ENCODE results near the gene SLC12A7. TPM values are rescaled to one million over a fixed set of nuclear protein-coding genes. Genes with fewer than 3 reads are reported as not detected.

The SLC12A7 gene
- total RNA-seq, 1 donor from 2014 or later: 127 TPM

DNA sequence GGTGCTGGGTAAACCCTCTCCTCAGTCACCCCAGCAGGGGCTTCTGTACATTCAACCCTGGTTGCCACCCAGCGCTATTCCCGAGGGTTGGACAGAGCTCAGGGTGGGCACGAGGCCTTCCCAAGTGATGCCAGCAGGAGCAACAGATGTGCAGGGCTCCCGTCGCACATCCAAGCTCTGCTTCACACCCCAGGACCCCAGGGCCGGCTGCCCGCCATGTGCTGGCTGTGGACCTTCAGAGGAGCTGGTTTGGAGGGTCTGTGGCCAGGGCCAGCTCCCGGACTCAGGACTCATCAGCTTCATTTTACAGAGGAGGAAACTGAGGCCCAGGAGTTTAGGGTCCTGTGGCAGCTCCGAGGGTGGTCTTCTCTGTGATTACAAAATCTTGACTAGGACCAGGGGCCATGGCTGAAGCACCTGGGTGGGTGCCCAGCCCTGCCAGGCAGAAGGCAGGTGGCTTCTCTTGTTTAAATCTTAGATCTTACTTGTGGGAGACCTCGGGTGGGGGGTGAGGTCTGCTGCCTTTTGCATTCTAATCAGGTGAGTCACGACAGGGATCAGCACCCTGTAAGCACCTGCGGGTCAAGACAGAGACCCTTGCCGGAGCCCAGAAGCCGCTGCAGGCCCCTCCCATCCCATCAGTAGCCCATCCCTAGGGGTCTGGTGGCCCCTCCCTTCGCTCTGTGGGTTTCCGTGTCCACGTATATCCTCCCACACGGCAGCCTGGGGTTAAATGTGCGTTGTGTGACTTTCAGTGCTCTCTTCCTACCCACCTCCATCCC lies 2.1 kb upstream of the SLC12A7 start:
- intact Hi-C loops (cut with DNase I): no loop called here
- DNase-seq (ENCODE audit: low spot score): no peak

DNA sequence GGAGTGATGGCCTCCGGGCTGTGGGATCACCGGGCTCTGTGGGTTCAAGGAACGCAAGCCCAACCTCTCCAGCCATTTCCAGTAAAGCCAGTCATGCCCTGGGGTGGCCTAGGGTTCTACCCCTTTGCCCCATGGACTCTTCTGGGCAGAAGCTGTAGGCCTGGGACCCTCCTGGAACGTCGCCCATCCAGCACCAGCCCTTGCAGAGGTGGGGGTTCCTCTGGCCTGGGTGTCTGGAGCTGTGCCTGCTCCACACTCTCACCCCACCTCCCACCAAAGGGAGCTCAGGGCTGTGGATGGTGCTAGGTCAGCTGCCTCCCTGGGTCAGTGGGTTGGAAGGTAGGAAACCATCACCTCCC lies 1.4 kb upstream of the SLC12A7 start:
- intact Hi-C loops (cut with DNase I): no loop called here

DNA sequence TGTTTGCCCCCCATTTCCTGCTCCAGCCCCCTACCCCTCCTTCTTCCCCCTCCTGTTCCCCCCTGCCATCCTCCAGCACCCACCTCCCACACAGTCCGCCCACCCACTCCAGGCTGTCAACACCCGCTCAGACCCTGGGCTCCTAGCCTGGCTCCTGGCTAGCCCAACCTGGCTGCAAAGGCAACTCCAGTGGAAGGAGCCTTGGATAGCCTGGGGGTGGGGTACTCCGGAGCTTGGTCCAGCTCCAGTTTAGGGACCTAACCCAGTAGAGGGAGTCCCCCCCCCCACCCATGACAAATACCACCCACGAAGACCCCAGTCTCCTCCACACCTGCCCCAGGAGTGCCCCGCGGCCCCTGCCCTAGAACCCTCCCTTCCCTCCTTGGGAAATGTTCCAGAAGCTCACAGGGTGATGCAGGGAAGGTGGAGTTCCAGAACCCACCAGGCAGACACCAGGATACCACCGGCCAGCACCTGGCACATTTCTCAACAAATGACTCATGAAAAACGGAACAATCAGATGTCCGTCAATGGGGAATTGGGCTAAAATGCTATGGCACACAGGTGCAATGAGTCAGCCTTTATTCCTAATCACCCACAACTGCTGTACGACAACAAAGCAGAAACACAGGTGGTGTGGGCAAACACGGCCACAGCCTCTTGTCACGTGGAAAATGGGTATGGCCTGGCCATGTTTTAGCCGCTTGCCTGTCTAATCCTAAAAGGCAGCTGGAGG lies 901 bp upstream of the SLC12A7 start:
- intact Hi-C loops (cut with DNase I): no loop called here
- DNase-seq (ENCODE audit: low spot score): no peak

More for the DNA sequence above, 1.4 kb upstream of the SLC12A7 start:
- no peak for DNase-seq (ENCODE audit: low spot score)

DNA sequence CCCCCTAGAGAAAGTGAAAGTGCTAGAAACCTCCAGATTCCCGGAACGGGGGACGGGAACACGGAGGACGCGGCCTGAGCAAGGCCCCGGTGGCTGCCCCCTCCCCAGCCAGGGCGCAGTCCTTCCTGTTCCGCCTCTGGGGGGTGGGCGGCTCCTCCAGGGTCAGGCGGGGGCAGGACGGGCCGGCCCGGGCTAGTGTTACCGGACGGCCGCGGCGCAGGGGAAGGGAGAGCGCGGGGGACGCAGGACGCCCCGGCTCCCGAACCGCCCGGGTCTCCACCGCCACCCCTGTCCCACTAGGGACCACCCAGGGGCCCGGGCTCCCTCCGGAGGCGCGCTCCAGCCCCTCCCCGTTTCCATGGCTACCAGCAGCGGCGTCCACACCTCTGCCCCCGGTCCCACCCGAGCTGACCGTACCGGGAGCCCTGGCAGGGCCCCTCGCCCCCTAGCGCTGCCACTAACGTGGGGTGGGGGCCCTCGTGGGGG lies 579 bp downstream of the SLC12A7 start:
- no peak for DNase-seq (ENCODE audit: low spot score)
- intact Hi-C loops (cut with DNase I): no loop called here

DNA sequence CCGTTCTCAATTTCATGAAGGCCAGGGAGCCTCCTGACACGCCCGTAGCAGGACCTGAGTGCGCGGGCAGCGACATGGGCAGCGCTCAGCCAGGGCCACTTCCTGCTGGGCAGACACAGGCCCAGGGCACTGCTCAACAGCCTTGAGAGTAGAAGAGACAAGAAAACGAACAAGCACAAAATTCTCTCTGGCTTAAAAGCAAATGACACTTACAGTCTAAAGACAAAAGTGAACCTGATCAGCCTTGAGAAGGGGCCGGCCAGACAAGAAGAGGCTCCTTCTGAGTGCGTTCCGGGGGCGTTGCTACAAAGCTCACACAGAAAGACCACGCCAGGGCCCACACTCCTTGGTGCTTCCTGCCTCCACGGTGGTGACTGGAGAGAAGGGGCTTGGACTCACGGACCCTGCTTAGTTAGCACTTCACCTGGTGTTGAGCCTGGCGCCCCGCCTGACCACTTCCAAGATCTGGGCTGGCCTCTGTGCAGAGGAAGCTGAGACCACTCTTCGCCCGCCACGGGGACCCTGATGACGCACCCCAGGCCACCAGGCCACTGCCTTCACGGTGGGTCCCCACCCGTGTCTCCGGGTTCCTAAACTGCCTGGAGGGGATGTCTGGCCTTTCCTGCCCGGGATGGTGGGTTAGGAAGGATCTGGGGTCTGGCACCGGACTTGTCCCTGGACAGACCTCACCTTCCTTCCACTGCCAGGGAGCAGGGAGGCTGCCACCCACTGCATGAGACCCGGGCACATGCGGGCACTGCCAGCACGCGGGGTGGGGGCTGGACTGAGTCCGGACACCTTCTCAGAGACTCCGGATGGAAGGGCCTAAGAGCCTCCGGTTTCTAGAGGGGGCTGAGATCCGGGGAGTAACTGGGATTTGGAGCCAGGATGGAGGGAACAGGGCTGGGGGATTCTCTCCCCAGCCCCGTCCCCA lies 1.3 kb downstream of the SLC12A7 start:
- intact Hi-C loops (cut with DNase I): no loop called here

DNA sequence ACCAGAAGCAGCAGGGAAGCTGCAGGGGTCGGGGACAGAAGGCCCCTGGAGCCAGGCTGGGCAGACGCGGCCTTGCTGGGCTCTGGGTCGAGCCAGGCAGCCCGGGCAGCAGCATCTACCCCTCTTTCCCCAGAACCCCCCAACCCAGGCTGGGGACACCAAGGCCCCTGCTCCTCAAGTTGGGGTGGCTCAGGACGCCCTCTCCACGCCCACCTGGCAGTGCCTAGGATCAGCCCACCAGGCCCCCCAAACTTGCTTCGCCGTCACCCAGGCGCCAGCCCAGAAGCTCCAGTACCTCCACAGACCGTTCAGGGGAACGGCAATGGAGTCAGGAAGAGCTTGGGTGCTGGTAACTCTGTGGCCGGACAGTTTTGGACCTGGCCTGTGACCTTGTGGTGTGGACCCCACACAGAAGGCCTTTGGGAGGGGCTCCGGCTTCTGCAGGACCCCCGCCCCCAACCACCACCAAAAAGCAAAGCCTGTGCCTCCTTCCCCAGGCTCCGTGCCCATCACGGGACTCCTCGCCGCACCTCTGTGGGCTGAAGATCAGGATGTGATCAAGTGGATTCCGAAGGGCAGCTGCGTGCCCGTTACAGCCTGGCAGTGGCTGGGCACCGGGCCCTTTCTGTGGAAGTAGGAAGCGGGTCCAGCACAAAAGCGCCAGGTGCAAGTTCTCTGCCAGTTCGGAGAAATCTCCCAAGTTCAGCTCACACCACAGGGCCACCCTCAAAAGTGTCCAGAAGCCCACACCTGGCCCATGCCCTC lies 2.1 kb downstream of the SLC12A7 start:
- no peak for DNase-seq (ENCODE audit: low spot score)

More for the DNA sequence above, 1.3 kb downstream of the SLC12A7 start:
- no peak for DNase-seq (ENCODE audit: low spot score)

DNA sequence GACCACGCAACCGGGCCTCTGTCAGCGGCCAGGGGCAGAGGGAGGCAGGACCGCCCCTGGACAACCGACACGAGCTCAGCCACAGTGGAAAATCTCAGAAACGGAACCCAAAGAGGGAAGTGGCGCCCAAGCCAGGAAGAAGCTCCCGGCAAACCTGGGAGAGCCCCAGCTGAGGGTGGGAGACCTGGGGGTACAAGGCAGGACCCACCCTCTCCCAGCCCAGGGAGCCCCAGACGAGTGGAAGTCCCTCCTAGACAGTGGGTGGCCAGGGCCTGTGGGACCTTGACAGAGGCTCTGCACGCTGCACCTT lies 3.0 kb downstream of the SLC12A7 start:
- intact Hi-C loops (cut with DNase I): no loop called here
- no peak for DNase-seq (ENCODE audit: low spot score)

More for the DNA sequence above, 2.1 kb downstream of the SLC12A7 start:
- intact Hi-C loops (cut with DNase I): no loop called here

DNA sequence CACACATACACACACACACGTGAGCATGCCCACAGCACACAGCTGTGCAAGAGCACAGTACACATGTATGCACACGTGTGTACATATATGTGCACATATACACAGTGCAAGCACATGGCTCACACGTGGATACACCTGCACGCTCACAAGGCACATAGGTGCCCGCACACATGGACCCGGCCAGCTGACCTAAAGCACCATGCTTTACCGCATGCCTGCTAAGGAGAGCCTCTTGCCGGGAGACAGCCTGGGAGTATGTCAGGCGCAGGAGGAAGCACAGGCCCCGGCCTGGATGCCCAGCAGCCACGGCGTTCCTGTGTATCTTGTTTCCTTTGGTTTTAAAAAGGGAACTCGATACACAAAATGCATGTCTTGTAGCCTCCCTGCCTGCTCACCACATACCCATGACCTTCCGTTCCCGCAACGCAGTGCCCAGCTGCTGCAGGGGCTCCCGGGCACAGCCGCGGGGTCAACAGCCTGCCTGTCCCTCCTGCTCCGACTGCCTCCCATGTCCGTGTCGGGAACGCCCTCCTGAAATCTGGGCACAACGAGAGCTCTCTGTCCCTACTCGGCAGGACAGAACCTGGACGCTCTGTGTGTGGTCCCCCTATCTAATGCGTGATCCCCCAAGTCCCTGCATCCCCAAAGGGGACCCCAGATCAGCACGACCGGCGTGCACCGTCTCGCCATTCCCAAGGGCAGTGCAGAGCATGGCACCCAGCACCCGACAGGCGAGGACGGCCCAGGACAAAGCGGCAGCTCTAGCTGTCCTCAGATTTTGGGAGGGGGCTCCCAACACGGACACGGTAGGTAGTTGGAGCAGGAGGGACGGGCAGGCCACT lies 3.6 kb downstream of the SLC12A7 start:
- intact Hi-C loops (cut with DNase I): no loop called here
- DNase-seq (ENCODE audit: low spot score): no peak

DNA sequence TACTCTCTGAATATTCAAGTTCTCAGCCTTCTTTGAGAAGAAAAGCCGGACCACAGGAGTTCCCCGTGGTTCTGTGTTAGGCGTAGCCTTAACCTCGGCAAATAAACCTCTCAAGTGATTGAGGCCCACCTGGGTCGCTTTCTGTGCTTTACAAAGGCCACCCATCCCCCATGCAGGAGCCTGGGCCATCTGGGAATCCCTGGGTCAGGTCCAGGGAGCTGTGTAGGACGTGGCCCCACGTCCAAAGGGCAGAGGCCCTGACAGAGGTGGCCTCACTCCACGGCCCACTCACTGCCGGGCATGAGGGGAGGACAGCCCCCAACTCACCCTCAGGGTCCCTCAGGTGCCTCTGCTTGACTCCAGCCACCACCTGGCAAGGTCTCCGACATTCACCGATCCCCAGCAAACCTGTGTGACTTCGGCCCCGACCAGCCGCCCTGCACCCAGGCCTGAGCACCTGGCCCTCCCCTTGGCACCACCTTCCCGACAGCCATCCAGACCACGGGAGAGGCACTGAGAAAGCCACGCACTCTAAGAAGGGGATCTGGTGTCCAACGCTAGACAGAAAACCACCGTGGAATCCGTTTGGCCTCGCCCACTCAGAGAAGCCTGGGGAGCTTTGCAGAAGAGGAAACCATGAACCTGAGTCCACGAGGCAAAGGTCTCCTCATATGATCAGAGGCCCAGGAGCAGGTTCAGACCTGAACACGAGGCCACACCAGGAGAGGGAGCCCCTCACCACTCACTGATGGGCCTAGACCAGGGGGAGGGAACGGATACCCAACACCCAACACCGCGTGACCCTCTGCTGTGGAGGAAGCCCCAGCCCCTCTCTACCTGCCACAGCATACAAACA lies 4.5 kb downstream of the SLC12A7 start:
- no peak for DNase-seq (ENCODE audit: low spot score)
- intact Hi-C loops (cut with DNase I): loop anchor here (2.0 kb wide), 1 partner anchor 15 kb away; no protein-coding TSS in a partner anchor

DNA sequence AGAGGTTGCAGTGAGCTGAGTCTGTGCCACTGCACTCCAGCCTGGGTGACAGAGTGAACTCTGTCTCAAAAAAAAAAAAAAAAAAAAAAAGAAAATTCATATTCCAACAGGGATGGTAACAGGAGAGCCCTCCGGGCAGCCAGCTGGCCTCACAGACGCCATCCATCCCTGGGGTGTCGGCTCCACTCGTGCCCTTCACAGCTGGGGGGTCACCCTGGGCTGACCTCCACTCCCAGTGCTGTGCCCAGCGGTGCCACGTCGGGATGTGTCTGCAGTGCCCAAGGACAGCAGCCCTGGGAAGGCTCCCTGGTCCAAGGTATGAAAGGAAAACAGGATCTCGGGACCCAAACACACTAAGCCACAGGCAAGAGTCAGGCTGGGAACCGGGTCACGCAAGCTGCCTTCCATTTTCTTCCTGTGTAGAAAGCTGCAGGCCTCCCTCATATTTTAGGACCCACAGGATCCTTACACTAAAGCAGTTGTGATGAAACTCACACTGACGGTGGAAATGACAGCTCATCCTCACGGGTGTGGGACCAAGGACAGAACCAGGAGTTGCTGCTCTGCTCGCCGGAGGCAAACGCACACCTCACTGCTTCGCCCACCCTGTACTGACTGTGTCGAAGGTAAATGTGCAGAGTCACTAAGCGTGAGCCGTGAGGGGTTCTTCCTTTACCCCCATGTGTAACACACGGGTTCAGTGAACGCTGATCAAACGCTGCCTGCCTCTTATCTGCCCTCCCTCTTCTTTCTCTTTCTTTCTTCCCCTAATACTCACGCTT lies 5.3 kb downstream of the SLC12A7 start:
- no peak for DNase-seq (ENCODE audit: low spot score)
- intact Hi-C loops (cut with DNase I): loop anchor here (2.0 kb wide), 1 partner anchor 16 kb away; no protein-coding TSS in a partner anchor

DNA sequence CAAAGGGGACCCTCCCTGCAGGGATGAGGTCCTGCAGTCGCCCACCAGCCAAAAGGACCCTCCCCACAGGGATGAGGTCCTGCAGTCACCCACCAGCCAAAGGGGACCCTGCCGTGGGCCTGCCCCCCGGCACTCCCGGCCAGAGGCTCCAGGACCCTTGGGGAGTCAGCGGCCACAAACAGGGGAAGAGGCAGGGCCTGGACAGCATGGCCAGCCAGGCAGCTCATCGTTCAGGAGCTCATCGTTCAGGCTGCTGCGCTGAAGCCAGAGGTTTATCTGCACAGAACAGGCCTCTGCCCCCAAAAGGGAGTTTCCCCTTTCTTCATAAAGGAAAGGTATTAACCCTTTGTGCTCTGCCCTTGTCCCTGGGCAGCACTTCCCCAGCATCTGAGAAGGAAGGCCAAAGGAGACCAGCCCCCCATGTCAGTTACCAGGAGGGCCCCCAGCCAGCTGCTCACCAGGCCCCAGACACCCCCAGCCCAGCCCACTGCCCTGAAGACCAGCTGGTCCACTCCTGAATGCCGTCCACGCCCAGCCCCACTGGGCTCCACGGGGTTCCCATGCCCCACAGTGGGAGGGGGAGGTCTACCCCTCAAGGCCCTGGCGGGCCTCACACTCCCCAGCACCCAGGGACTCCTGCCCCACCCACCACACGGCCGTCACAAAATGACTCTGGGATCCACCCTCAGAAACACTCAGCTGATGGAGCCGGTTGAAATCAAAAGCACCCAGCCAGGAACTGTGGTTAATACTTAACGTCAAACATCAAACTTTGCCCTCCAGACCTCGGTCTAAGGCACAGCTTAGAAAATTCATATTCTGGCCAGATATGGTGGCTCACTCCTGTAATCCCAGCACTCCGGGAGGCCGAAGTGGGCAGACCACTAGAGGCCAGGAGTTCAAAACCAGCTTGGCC lies 6.3 kb downstream of the SLC12A7 start:
- intact Hi-C loops (cut with DNase I): loop anchor here (2.0 kb wide), 1 partner anchor 17 kb away; no protein-coding TSS in a partner anchor
- DNase-seq (ENCODE audit: low spot score): no peak

DNA sequence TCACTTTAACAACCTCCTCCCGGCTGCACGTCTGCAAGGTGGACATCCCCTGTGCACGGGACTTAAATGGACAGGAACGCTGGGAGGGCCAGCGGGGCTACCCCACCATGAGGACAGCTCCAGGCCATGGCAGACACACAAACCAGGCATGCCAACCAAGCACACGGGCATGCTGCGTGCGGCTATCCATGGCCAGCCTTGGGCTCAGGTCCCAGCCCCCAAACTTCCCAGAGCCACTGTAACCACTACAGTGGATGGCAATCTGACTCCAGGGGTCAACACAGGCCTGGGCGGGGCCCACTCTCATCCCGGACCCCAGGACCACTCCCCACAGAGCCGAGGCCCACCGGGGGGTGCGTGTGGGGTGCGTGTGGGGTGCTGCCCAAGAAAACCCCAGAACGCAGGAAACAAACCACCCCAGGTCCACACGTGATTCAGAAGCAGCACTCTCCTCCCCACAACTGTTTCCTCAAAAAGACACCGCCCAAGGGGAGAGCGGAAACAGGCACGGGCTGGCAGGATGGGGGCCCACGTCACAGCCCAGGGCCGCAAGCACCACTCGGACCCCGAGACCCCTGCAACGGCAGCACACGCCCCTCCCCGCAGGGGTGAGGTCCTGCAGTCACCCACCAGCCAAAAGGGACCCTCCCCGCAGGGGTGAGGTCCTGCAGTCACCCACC lies 7.4 kb downstream of the SLC12A7 start:
- intact Hi-C loops (cut with DNase I): no loop called here
- DNase-seq (ENCODE audit: low spot score): no peak

DNA sequence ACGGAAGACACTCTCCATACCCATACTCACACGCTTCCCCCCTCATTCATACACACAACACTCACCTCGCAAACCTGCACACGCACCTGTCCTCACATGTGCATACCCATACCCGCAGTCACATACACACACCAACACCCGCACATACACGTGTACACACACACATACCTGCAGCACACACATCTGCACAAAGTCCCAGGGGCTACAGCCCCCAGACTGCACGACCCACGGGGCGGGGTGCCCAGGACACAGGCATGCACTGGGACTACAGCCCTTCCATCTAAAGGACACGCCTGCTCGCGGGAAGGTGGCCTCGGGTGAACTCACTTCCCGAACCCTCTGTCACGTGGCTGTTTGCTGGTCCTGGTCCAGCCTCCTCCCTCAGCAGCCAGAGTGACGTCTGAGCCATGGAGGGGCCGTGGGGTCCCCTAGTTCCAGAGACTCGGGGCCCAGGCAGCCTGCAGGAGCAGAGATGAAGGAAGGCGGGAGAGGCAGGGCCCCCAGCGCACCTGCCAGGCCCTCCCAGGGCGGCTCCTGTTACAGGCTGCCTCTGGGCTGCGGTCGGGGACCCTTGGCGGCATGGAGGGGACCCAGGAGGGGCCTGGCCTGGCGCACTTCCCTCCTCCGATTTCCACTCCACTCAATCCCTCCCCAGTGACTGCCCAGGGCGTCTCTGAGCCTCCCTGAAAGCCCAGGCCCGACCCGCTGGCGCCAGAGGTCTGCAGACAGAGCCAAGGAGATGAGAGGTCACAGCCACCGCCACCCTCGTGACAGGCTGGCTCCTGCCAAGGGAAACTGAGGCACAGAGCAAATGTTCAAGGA lies 8.1 kb downstream of the SLC12A7 start:
- peak; percentile 90 for DNase-seq (ENCODE audit: low spot score)
- intact Hi-C loops (cut with DNase I): no loop called here

DNA sequence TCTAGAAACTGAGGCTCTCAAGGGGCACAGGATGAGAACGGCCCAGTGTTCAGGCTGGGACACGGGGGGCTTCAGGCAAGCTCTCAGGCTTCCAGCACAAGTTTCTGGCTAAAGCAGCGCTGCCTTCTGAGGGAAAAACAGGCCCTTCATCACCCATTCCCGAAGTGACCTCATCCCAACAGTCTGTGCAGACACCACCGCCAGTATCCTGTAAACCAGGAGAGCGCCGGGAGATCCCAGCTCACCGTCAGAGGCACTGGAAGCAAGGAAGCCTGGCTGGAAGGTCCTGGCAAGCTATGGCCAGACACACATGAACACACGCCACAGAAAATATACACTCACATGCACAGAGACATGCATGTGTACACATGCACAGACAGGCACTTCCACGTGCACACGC lies 8.8 kb downstream of the SLC12A7 start:
- DNase-seq (ENCODE audit: low spot score): no peak
- intact Hi-C loops (cut with DNase I): no loop called here
